SJCRH30 (cell line): ENCODE results near the gene USP49. TPM values are rescaled to one million over a fixed set of nuclear protein-coding genes. Genes with fewer than 3 reads are reported as not detected.
A peak's percentile ranks its signal among the peaks of the same experiment; 100 is the strongest.
"Not testable (repeated sequence)": the region's sequence is repeated elsewhere in the genome, so short reads cannot be mapped to it uniquely, and the experiment has no call there.

ENCODE experiments used
- DNase-seq, 2 experiments: peaks; one replicate each; pipeline ENCODE4 v3.0.0-alpha.2; 2015 to 2020
- H3K27ac ChIP-seq: fragments of 250-450 bp; sonication (Bioruptor Pico); 2 replicates; pipeline ENCODE4 v1.5.1; 2020; ENCODE audit warnings: mild to moderate bottlenecking, moderate library complexity
- H3K27me3 ChIP-seq: fragments of 250-450 bp; sonication (Bioruptor Pico); 2 replicates; pipeline ENCODE4 v1.5.1; 2020; ENCODE audit warnings: mild to moderate bottlenecking, moderate library complexity
- H3K36me3 ChIP-seq: fragments of 250-450 bp; sonication (Bioruptor Pico); 2 replicates; pipeline ENCODE4 v1.5.1; 2020; ENCODE audit warnings: mild to moderate bottlenecking, moderate library complexity
- H3K4me1 ChIP-seq: fragments of 250-450 bp; sonication (Bioruptor Pico); 2 replicates; pipeline ENCODE4 v1.5.1; 2020; ENCODE audit warnings: mild to moderate bottlenecking, moderate library complexity
- H3K4me3 ChIP-seq: fragments of 250-450 bp; sonication (Bioruptor Pico); 2 replicates; pipeline ENCODE4 v1.5.1; 2020; ENCODE audit warnings: mild to moderate bottlenecking, moderate library complexity
- H3K9me3 ChIP-seq: fragments of 250-450 bp; sonication (Bioruptor Pico); replicated peaks from 2 replicates; pipeline ENCODE4 v1.5.1; 2020; ENCODE audit warnings: mild to moderate bottlenecking, moderate library complexity
- total RNA-seq: library from RNA; depleted of rRNA; stranded (reverse); fragments of >200 nt; shearing (Covaris generic); gene quantifications from 2 replicates; pipeline ENCODE4 v1.2.3, GENCODE V29; 2014; rRNA removed

Gene USP49
- total RNA-seq, result 6.4 and 7.3 TPM in 2 replicates

DNA sequence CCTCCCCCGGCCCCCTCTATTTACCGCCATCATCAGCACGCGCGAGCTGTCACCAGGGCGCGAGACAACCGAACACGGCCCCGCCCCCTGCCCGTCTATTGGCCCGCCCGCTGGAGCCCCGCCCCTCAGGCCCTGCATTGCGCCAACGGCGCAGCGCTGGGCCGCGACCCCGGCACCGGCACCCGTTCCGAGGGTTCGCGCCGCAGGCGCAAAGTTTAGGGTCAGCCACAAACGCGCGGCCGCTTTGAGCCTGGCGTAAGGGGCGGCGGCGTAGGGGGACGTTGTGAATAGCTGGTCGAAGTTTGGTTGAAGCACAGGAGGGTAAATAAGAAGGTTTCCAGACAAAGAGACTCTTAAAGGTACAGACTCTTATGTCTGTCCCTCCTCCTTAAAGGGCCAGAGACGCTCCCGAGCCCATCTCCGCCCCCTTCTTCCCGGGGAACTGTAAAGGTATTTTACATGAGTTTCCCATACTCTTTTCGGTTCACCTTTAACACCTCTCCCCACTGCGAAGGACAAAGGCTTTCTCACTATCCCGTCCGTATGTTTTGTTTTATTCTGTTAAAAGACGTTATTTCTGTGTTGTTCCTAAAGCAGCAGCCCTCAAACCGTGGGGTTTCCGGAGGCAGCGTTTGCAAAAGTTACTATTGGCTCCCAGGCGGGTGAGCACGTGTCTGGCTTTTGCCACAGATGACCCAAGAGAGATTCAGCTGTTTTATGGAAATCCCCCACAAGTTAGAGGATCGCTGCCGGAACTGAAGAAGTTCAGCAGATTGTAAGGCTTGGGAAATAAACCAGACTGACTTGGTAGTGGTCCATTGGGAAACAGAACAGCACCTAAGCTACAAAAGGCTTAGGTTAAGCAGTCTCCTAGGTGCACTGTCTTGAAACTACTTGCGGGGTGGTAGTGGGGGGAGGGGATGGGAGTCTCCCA is at the start of gene USP49:
USP49 (minus strand) TSS at position 76 of the 934 bp plus-strand sequence. CDS start 88,392 bp downstream, outside the sequence.
- peak; percentile 91 to 92 for DNase-seq
- Histone ChIP-seq H3K36me3 (no peaks in the 10 kb centered on the region), H3K4me1 (peaks cover 4% of the 10 kb centered on the region; the same call in 1 of the 2 replicates), H3K9me3 (no peaks in the 10 kb centered on the region), H3K27me3 (no peaks in the 10 kb centered on the region), H3K27ac (peak within 1 kb of the TSS; percentile 68), H3K4me3 (peak within 1 kb of the TSS; percentile 78)

GRCh38 chr6:41943456-41943855 is 48.3 kb upstream of the USP49 start:
- H3K4me3 ChIP-seq, result no peak overlapping the region
- no peaks in the 10 kb centered on the region for H3K27me3 ChIP-seq
- H3K4me1 ChIP-seq, result peaks cover 17% of the 10 kb centered on the region
- no peaks in the 10 kb centered on the region for H3K9me3 ChIP-seq
- no peaks in the 10 kb centered on the region for H3K36me3 ChIP-seq
- no peak overlapping the region for H3K27ac ChIP-seq
- no peak for DNase-seq

GRCh38 chr6:41942882-41943281 is 47.7 kb upstream of the USP49 start:
- H3K4me1 ChIP-seq, result peaks cover 23% of the 10 kb centered on the region
- not testable (repeated sequence) for H3K9me3 ChIP-seq, H3K4me3 ChIP-seq, H3K36me3 ChIP-seq, DNase-seq, H3K27me3 ChIP-seq, H3K27ac ChIP-seq

GRCh38 chr6:41942067-41942851 is 47.1 kb upstream of the USP49 start:
- DNase-seq, result no peak
- Histone ChIP-seq H3K36me3 (peaks cover 6% of the 10 kb centered on the region), H3K9me3 (no peaks in the 10 kb centered on the region), H3K4me1 (peaks cover 27% of the 10 kb centered on the region), H3K27me3 (no peaks in the 10 kb centered on the region), H3K27ac (peak overlapping the region; percentile 32), H3K4me3 (peak overlapping the region; percentile 88)

- no peaks in the 10 kb centered on the region for H3K27me3 ChIP-seq
- peak; percentile 94 to 95 for DNase-seq
- H3K4me1 ChIP-seq, result peaks cover 27% of the 10 kb centered on the region
- H3K27ac ChIP-seq, result peak within 1 kb of the TSS; percentile 56
- H3K4me3 ChIP-seq, result peak within 1 kb of the TSS; percentile 88
- peaks cover 14% of the 10 kb centered on the region for H3K36me3 ChIP-seq
- H3K9me3 ChIP-seq, result no peaks in the 10 kb centered on the region
Observed at GRCh38 chr6:41941280-41942066, 46.3 kb upstream of the USP49 start, which contains the start of gene CCND3. Gene CCND3 (minus strand): TSS chr6:41941808. CDS start chr6:41941649, 159 bp downstream.

GRCh38 chr6:41940759-41941279 is 45.6 kb upstream of the USP49 start:
- H3K27ac ChIP-seq, result peak overlapping the region; percentile 56
- peak; percentile 56 to 62 for DNase-seq
- H3K27me3 ChIP-seq, result no peaks in the 10 kb centered on the region
- peaks cover 20% of the 10 kb centered on the region for H3K36me3 ChIP-seq
- peaks cover 27% of the 10 kb centered on the region for H3K4me1 ChIP-seq
- no peaks in the 10 kb centered on the region for H3K9me3 ChIP-seq
- H3K4me3 ChIP-seq, result peak overlapping the region; percentile 88

- Histone ChIP-seq H3K4me1 (peaks cover 29% of the 10 kb centered on the region), H3K27ac (peak overlapping the region; percentile 56), H3K36me3 (peaks cover 27% of the 10 kb centered on the region), H3K27me3 (no peaks in the 10 kb centered on the region), H3K9me3 (no peaks in the 10 kb centered on the region), H3K4me3 (peak overlapping the region; percentile 88)
- DNase-seq, result peak; percentile 44 to 49
Observed at GRCh38 chr6:41939848-41940758, 44.9 kb upstream of the USP49 start.

DNA sequence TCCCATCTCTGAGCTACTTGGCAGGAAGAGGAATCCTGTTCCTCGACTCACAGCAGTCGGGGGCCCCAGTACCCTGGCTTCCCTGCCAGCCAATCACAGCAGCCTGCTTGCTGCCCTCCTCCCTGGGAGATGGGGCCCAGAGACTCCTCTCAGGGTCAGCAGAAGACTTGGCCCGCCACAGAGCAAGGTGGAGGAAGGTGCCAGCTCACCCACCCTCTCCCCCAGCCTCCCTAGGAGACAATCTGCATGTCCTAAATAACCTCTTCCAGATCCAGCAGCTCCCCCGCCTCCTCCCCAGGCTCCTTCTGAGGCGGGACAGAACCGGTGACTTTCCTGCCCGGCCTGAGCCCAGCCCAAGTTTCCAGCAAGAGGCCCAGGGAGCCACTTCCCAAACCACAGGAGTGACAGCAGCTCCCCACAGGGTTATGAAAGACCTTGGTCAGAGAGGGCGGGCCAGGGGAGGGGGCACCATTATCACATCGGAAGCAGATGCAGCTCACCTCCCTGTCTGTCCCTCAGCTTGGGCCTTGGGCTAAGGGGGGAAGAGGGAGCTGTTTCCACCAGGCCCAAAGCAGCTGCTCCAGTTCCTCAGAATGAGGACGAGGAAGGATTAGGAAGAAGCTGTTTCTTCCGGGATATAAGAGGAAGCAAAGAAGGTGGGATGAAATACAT is 44.1 kb upstream of the USP49 start:
- Histone ChIP-seq H3K4me3 (peak overlapping the region; percentile 88), H3K27ac (peak overlapping the region; percentile 56)
- peak; percentile 91 to 94 for DNase-seq

GRCh38 chr6:41938590-41939175 is 43.5 kb upstream of the USP49 start:
- Histone ChIP-seq H3K9me3 (no peaks in the 10 kb centered on the region), H3K4me1 (peaks cover 33% of the 10 kb centered on the region), H3K4me3 (peak overlapping the region; percentile 88), H3K27me3 (no peaks in the 10 kb centered on the region), H3K27ac (peak overlapping the region; percentile 56), H3K36me3 (peaks cover 42% of the 10 kb centered on the region)
- no peak for DNase-seq

More for the DNA sequence above, 44.1 kb upstream of the USP49 start:
- Histone ChIP-seq H3K9me3 (no peaks in the 10 kb centered on the region), H3K36me3 (peaks cover 35% of the 10 kb centered on the region), H3K4me1 (peaks cover 33% of the 10 kb centered on the region), H3K27me3 (no peaks in the 10 kb centered on the region)

DNA sequence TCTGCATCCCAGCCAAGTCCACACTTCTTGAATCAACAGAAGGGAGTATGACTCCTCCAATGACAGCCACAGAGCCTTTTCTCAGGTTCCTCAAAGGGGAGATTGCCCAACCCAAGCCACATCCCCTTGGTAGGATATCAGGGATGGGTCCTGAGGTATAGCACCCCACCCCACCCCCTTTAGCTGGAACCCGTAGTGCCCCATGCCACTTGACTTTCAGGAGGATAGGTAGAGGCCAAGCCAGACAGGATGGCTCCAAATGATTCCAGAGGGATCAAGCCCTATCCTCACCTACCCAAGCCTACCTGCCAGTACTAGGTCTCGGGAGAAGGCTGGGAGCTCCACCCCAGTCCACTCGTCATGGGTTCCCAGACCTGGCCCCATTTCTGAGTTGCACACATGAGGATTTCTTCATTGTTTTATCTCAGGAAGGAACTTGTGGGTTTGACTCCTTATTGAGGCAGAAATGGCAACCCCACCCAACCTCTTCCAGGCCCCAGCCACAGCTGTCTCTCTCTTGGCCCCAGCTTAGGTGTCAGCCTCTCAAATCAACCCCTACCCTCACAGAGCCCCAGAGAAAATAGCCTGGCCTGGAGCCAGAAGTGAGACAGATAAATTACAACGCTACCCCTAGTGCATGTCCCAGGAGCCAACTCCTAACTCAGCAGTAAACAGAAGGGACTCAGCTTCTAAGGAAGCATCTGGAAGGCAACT is 42.8 kb upstream of the USP49 start:
- H3K36me3 ChIP-seq, result peaks cover 48% of the 10 kb centered on the region
- H3K27ac ChIP-seq, result peak overlapping the region; percentile 56; the same call in 1 of the 2 replicates
- no peak overlapping the region; the same call in 1 of the 2 replicates for H3K4me3 ChIP-seq
- H3K4me1 ChIP-seq, result peaks cover 33% of the 10 kb centered on the region
- no peaks in the 10 kb centered on the region for H3K27me3 ChIP-seq
- H3K9me3 ChIP-seq, result no peaks in the 10 kb centered on the region
- peak; percentile 75 to 89 for DNase-seq

- Histone ChIP-seq H3K4me1 (peaks cover 33% of the 10 kb centered on the region), H3K27me3 (no peaks in the 10 kb centered on the region), H3K36me3 (peaks cover 54% of the 10 kb centered on the region), H3K9me3 (no peaks in the 10 kb centered on the region), H3K4me3 (no peak overlapping the region), H3K27ac (no peak overlapping the region)
- DNase-seq, result no peak
Observed at GRCh38 chr6:41937472-41937860, 42.3 kb upstream of the USP49 start.
